GM21619 (cell line): ENCODE measurements around the gene BTBD16.

ENCODE experiments used
- ATAC-seq: cut with Tn5 transposase; IDR thresholded peaks from one replicate; pipeline ENCODE4 v1.9.1; 2021; ENCODE audit not compliant: unreplicated experiment

The BTBD16 gene

DNA sequence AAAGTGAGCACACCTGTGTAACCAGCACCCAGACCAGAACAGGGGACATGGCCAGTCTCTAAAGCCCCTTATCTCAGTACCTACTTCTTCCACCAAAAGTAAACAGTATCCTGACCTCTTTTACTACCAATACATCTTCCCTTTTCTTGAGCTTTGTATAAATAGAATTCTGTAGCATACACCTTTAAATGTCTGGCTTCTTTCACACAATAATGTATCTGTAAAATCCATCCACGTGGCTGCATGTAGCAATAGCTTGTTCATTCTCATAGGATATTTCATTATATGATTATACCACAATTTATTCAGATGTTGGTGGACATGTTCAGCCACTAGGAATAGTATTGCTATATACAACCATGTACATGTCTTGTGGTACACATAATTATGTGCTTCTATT lies 40.6 kb downstream of the BTBD16 start:
- ATAC-seq: no peak

DNA sequence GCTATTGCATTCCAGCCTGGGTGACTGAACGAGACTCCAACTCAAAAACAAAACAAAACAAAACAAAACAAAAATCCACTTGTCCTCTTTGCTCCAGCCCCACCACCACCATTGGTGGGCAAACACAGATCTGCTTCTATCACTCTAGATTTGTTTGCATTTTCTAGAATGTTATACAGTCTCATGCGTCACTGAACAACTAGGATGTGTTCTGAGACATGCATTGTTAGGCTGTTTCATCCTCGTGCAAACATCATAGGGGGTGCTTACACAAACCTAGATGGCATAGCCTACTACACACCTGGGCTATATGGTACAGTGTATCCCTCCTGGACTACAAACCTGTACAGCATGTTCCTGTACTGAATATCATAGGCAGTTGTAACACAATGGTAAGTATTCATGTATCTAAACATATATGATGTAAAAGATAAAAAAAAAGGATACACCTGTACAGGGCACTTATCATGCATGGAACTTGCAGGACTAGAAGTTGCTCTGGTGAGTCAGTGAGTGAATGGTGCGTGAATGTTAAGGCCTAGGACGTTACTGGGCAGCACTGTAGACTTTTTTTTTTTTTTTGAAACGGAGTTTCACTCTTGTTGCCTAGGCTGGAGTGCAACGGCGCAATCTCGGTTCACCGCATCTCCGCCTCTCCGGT lies 45.3 kb downstream of the BTBD16 start:
- ATAC-seq: no peak

- no peak for ATAC-seq
These were observed 50.9 kb downstream of the BTBD16 start for GRCh38 chr10:122321960-122322359.

- no peak for ATAC-seq
These were observed 52.1 kb downstream of the BTBD16 start for GRCh38 chr10:122323189-122323588.

DNA sequence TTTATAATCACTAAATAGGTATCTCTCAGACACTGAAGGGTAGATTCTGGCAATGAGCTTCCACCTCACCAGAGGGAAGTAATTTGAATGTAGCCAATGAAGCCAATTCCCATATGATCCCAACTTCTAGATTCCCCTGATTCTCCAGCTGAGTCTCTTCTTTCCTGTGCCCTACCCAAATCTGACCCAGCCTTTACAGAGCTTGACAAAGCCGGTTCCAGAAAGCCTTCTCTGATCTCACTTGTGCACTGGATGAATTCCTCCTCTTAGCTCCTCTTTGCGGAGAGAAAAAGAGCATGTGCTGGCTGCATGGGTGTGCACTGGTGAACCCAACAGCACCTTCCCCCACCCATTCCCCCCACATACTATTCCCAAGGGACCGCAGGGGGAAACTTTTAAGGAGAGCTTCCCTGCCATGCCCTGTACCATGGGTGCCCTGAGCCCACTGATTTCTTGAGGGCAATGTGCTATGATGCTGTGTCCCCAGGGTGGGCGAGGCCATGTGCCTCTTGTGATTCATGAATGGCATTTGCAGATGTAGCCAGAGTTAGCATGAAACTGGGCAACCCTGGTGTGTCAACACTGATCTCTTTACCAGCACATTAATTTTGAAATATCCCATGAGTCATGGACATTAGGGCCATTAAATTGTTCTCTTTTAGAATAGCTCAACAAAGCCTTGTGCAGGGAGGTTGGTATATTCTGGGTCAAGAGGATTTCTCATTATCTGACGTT lies 53.0 kb downstream of the BTBD16 start:
- no peak for ATAC-seq

DNA sequence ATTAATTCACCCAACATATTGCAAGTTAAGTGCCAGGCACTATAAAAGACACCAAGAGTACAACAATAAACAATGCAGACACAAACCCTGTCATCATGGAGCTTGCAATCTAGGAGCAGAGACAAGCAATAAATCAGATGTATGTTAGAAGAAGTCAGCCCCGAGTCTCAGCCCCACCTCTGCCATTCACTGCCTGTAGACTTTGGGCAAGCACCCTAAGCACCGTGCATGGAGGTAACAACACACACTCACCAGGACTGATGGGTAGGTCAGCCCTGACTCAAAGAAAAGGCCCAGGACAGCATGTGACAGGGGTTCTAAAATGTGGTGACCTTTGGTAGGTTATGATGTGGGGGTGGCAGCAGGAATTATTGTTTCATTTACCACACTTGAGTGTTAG lies 54.1 kb downstream of the BTBD16 start:
- ATAC-seq: no peak

DNA sequence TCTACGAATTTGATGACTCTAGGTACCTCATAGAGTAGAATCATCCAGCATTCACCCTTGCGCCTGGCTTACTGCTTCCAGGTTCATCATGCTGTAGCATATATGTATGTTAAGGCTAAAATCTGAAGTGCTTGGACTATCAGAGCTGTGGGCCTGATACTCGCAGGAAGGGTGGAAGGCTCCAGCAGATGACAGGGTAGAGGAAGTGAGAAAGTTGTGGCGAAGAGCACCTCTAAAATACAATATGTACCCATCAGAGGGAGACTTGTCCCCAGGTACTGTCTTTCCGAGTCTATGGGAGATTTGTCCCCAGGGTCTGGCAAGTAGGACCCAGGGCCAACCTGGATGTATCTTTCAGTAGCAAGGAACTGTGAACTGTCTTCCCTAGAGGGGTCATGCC lies 55.3 kb downstream of the BTBD16 start:
- ATAC-seq: peak; percentile 72

DNA sequence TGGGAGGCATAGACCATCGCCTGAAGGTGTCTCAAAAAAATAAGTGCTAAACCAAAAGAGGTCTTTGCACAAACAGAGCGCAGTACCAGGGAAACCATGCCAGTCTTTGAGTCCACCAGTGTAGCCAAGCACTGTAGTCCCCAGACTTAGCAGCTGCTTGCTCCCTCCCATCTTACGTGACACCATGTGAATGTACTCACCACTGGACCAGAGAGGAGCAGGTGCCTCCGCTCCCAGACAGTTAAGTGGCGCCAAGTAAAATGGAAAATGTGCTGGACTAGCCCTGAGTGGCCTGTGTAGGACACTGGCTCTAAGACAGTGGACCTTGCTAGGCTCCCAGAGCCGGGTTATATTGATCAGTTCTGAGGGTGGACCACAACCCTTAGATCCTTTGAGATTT lies 55.7 kb downstream of the BTBD16 start:
- no peak for ATAC-seq

- no peak for ATAC-seq
These were observed 56.4 kb downstream of the BTBD16 start for GRCh38 chr10:122327237-122328206.

- no peak for ATAC-seq
These were observed 57.6 kb downstream of the BTBD16 start for GRCh38 chr10:122328676-122329075.

DNA sequence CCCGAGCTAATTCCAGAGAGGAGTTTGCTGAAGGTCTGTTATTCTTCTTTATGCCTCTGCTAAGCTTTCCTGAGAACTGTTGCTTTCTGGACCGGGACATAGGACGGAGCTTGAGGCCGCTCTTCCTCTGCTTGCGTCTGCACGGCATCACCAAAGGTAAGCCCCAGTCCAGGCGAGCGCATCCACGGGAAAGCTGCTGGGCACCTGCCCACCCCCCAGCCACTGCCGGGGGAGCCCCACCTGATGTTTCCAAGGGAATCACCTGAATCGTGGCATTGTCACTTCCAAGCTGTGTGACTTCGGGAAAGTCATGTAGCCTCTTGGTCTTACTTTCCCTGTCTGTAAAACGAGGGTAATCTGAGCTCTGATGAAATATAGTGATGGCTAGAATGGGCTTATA lies 58.3 kb downstream of the BTBD16 start:
- no peak for ATAC-seq

- ATAC-seq: no peak
These were observed 60.0 kb downstream of the BTBD16 start for GRCh38 chr10:122331100-122331499.

DNA sequence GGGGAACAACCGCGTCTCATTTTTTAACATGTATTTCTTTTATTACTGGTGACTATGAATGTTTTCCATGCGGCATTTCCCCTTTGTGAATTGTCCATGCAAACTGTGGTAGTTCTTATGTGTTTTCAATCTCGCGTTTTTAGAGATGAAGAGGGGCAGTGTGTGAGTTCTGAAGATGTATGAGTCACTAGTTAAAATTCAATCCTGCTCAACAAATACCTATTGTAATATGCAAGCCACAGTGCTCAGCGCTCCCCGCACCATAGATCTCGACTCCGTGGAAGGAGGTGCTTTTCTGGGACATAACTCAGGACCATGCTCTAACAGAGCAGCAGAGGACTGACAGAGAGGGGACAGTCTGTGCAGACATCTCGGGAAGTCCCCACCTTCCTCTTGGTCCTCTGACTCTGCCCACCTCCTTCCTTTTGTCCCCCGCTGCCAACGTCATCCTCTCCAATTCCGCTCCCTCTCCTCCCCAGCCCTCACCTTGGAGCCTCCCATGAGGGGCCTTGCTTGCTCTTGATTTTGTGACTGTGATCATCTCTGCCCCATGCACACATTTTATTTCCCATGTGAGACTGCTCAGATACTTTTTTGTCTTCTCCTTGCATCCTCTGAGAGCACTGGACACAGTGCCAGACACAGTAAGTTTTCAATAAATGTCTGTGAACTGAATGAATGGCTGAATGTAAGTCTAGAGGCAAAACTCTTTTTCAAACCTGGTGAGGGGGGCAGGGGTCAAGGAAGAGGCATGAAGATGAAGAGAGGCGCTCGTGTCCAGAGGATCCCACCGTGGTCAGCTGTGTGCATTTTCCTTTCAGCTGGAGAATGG lies 60.7 kb downstream of the BTBD16 start:
- no peak for ATAC-seq

GRCh38 chr10:122333037-122333436 lies 61.9 kb downstream of the BTBD16 start:
- ATAC-seq: peak; percentile 54

- ATAC-seq: no peak
These were observed 65.2 kb downstream of the BTBD16 start for GRCh38 chr10:122336332-122336731.

GRCh38 chr10:122336961-122337360 lies 65.9 kb downstream of the BTBD16 start:
- no peak for ATAC-seq

DNA sequence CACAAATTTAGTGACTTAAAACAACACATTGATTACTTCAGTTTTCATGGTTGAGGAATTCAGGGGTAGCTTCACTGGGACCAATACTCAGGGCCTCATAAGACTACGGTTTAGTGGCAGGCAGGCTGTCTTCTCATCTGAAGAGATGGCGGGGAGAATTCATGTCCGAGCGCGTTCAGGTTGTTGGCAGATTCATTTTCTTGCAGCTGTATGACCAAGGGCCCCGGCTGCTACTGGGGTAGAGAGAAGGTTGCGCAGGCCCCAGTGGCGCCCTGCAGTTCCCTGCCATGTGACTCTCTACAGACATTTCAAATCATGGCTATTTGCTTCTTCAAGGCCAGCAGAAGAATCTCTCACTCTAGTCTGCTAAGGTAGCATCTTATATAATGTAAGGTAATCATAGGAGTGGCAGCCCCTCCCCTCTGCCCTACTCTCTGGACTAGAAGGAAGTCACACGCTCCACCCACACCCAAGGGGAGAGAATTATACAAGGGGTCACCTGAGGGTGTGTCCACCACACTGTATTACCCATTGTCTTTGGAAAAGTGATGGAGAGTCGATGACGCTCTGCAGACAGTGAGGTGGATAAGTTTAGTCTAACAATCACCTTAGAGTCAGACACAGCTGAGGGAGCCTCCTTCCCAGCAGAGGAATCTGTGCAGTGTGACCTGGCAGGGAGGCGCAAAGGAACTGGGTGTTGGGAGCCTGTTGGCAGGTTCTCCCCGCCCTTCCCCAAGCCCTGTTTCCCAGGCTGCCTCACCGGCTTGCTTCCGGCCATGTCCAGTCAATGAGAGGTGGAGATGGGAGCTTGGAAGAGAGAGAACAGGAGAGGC lies 67.7 kb downstream of the BTBD16 start:
- no peak for ATAC-seq

DNA sequence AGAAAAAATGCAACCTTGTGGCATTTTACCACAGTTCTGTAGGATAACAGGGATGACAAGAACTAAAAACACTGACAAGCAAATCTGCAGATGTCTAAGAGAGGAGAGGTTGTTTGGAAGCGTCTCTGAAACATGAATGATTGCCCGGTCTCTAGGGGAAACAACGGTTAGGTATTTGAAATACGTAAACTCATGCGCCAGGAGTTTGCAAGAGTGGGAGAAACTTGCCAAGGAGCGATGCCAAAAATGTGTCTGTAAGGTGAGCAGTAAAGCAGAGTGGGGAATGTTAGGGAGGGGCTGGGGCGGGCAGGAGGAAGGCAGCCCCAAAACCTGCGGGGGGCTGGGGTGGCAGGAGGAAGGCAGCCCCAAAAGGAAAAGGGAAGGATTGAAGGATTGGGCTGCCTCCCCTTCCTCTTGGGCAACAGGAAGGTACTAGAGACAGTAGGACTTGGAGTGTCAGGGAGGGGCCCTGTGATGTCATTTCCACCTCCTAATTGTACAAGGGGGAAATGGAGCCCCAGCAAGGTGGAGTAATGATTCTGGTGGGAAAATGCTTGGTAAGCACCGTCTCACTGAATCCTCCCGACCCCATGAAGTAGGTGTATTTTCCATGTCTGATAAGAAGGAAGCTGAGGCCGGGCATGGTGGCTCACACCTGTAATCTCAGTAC lies 70.2 kb downstream of the BTBD16 start:
- ATAC-seq: no peak
